Osteoblast (primary cell): ENCODE data around the gene PPP6R3. TPM values are rescaled to one million over a fixed set of nuclear protein-coding genes. Genes with fewer than 3 reads are reported as not detected.
A peak's percentile ranks its signal among the peaks of the same experiment; 100 is the strongest.

Experiments
- DNase-seq: peaks from one replicate; pipeline ENCODE4 v3.0.0; 2011; ENCODE audit warnings: low spot score, mixed read lengths; ENCODE audit not compliant: insufficient read length; ENCODE audit errors: missing footprints
- H2AFZ ChIP-seq: 2 replicates; pipeline ENCODE4 v1.6.0; 2011; ENCODE audit warnings: mild to moderate bottlenecking, low read length
- H3K27ac ChIP-seq: 2 replicates; pipeline ENCODE4 v1.5.1; 2011; ENCODE audit warnings: mild to moderate bottlenecking, low read depth, low read length, moderate library complexity
- H3K27me3 ChIP-seq: 2 replicates; pipeline ENCODE4 v1.6.0; 2012; ENCODE audit warnings: mild to moderate bottlenecking, control low read depth, inconsistent platforms, low read length, moderate library complexity; ENCODE audit not compliant: insufficient read depth
- H3K36me3 ChIP-seq: 2 replicates; pipeline ENCODE4 v1.5.1; 2011; ENCODE audit warnings: mild to moderate bottlenecking, low read length, control low read depth, moderate library complexity; ENCODE audit not compliant: insufficient read depth
- H3K4me1 ChIP-seq: 2 replicates; pipeline ENCODE4 v1.5.1; 2011; ENCODE audit warnings: mild to moderate bottlenecking, low read length, control low read depth, moderate library complexity; ENCODE audit not compliant: insufficient read depth
- H3K4me2 ChIP-seq: 2 replicates; pipeline ENCODE4 v1.6.0; 2011; ENCODE audit warnings: mild to moderate bottlenecking, low read length; ENCODE audit not compliant: insufficient read depth
- H3K4me3 ChIP-seq: fragments of 200-600 bp; sonication (generic); 3 replicates; pipeline ENCODE4 v1.5.1; 2012; ENCODE audit warnings: mild to moderate bottlenecking, low read length, inconsistent platforms; ENCODE audit not compliant: insufficient read depth
- H3K79me2 ChIP-seq: 2 replicates; pipeline ENCODE4 v1.6.0; 2012; ENCODE audit warnings: mild to moderate bottlenecking, low read length, control low read depth, inconsistent platforms; ENCODE audit not compliant: insufficient read depth
- H3K9me3 ChIP-seq: 2 replicates; pipeline ENCODE4 v1.5.1; 2011; ENCODE audit warnings: low read depth, low read length, control low read depth
- H4K20me1 ChIP-seq: 2 replicates; pipeline ENCODE4 v1.6.0; 2012; ENCODE audit warnings: mild to moderate bottlenecking, low read length, control low read depth; ENCODE audit not compliant: insufficient read depth
- CTCF ChIP-seq: IDR thresholded peaks from 2 replicates; pipeline ENCODE4 v1.5.1; 2011; ENCODE audit warnings: mild to moderate bottlenecking, low read depth, low read length, moderate library complexity; ENCODE audit errors: extremely low read depth
- total RNA-seq: library from RNA; depleted of rRNA; stranded (reverse); fragments of >200 nt; gene quantifications from 2 replicates; pipeline ENCODE4 v1.2.3, GENCODE V29; 2012

The PPP6R3 gene
- total RNA-seq, 1 donor: 131 TPM

GRCh38 chr11:68425866-68426380 is 34.6 kb upstream of the PPP6R3 start:
- DNase-seq: peak; percentile 81
- H3K27me3 ChIP-seq: no peaks in the 10 kb centered on the region
- H3K27ac ChIP-seq: no peak overlapping the region
- no peak for TF ChIP-seq CTCF
- peaks cover 10% of the 10 kb centered on the region for H3K9me3 ChIP-seq
- H3K4me1 ChIP-seq: no peaks in the 10 kb centered on the region
- H4K20me1 ChIP-seq: peaks cover 3% of the 10 kb centered on the region
- H2AFZ ChIP-seq: no peak overlapping the region
- no peaks in the 10 kb centered on the region for H3K79me2 ChIP-seq
- no peak overlapping the region for H3K4me3 ChIP-seq
- H3K36me3 ChIP-seq: peaks cover 10% of the 10 kb centered on the region
- H3K4me2 ChIP-seq: no peak overlapping the region

DNA sequence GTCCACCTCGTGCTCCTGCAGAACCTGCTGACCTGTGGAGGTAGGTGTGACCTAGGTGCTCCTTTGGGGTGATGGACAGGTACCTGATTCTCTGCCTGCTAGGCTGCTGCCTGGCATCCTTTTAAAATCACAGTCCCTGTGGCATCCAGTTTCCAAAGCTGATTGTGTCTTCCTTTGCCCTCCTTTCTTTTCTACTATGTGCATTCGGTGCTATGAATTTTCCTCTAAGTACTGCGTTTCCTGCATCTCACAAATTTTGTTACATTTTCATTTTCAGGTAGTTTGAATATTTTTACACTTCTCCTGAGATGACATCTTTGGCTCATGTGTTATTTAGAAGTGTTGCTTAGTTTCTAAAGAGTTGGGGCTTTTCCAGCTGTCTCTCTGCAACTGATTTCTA is 30.9 kb upstream of the PPP6R3 start:
- Histone ChIP-seq H3K4me3 (no peak overlapping the region), H3K27ac (no peak overlapping the region), H3K79me2 (no peaks in the 10 kb centered on the region), H3K36me3 (peaks cover 10% of the 10 kb centered on the region), H3K4me1 (no peaks in the 10 kb centered on the region), H3K9me3 (peaks cover 10% of the 10 kb centered on the region), H4K20me1 (no peaks in the 10 kb centered on the region), H3K4me2 (no peak overlapping the region), H2AFZ (no peak overlapping the region), H3K27me3 (no peaks in the 10 kb centered on the region)
- TF ChIP-seq CTCF: no peak
- DNase-seq: peak; percentile 56

- Histone ChIP-seq H4K20me1 (no peaks in the 10 kb centered on the region), H3K79me2 (no peaks in the 10 kb centered on the region), H2AFZ (no peak overlapping the region), H3K4me3 (no peak overlapping the region), H3K4me2 (no peak overlapping the region), H3K27me3 (no peaks in the 10 kb centered on the region), H3K4me1 (no peaks in the 10 kb centered on the region), H3K9me3 (peaks cover 10% of the 10 kb centered on the region), H3K36me3 (peaks cover 10% of the 10 kb centered on the region), H3K27ac (no peak overlapping the region)
- TF ChIP-seq CTCF: no peak
- DNase-seq: peak; percentile 54
These were observed 30.2 kb upstream of the PPP6R3 start for GRCh38 chr11:68430384-68430783.

GRCh38 chr11:68430801-68431200 is 29.8 kb upstream of the PPP6R3 start:
- H3K4me2 ChIP-seq: no peak overlapping the region
- H3K4me1 ChIP-seq: no peaks in the 10 kb centered on the region
- H3K79me2 ChIP-seq: no peaks in the 10 kb centered on the region
- DNase-seq: peak; percentile 35
- no peak overlapping the region for H3K27ac ChIP-seq
- no peak for TF ChIP-seq CTCF
- H3K36me3 ChIP-seq: peaks cover 10% of the 10 kb centered on the region
- no peaks in the 10 kb centered on the region for H3K27me3 ChIP-seq
- H2AFZ ChIP-seq: no peak overlapping the region
- H4K20me1 ChIP-seq: no peaks in the 10 kb centered on the region
- H3K9me3 ChIP-seq: peaks cover 10% of the 10 kb centered on the region
- H3K4me3 ChIP-seq: no peak overlapping the region
